T-helper 17 cell (primary cell): ENCODE measurements around the gene FRK. TPM values are rescaled to one million over a fixed set of nuclear protein-coding genes. Genes with fewer than 3 reads are reported as not detected.
"Not testable (repeated sequence)": the region's sequence is repeated elsewhere in the genome, so short reads cannot be mapped to it uniquely, and the experiment has no call there.

Experiments
- ATAC-seq: fragments of 150-1000 bp; cut with Tn5 transposase; 2 replicates; pipeline ENCODE4 v1.10.0; 2021; ENCODE audit warnings: mild to moderate bottlenecking, moderate library complexity
- DNase-seq, 3 donors: peaks; one replicate each; pipeline versions ENCODE4 v3.0.0 to v3.0.0-alpha.2; 2020 to 2021
- H3K9me3 ChIP-seq: one replicate; pipeline ENCODE4 v1.7.0; 2013; ENCODE audit warnings: low read length, mild to moderate bottlenecking; ENCODE audit not compliant: control insufficient read depth, poor library complexity, severe bottlenecking
- H3K27ac Mint-ChIP-seq: one replicate; pipeline ENCODE4 v1.8.0; 2022; ENCODE audit warnings: mild to moderate bottlenecking, moderate library complexity, mixed read lengths
- H3K27me3 Mint-ChIP-seq: one replicate; pipeline ENCODE4 v1.8.0; 2022; ENCODE audit warnings: mixed read lengths
- H3K36me3 Mint-ChIP-seq: one replicate; pipeline ENCODE4 v1.8.0; 2022; ENCODE audit warnings: low read depth, mixed read lengths
- H3K4me1 Mint-ChIP-seq: one replicate; pipeline ENCODE4 v1.8.0; 2022; ENCODE audit warnings: mild to moderate bottlenecking, mixed read lengths
- H3K4me3 Mint-ChIP-seq: one replicate; pipeline ENCODE4 v1.8.0; 2022; ENCODE audit warnings: mild to moderate bottlenecking, moderate library complexity, mixed read lengths
- total RNA-seq, 4 donors: library from RNA in 2 of 4; stranded (reverse) in 2 of 4; gene quantifications; one replicate each; pipeline ENCODE4 v1.2.3 and lab custom pipeline; 2022 to 2026

The FRK gene
- total RNA-seq, 2 donors from 2014 or later = 0.02 TPM; not detected in 1

DNA sequence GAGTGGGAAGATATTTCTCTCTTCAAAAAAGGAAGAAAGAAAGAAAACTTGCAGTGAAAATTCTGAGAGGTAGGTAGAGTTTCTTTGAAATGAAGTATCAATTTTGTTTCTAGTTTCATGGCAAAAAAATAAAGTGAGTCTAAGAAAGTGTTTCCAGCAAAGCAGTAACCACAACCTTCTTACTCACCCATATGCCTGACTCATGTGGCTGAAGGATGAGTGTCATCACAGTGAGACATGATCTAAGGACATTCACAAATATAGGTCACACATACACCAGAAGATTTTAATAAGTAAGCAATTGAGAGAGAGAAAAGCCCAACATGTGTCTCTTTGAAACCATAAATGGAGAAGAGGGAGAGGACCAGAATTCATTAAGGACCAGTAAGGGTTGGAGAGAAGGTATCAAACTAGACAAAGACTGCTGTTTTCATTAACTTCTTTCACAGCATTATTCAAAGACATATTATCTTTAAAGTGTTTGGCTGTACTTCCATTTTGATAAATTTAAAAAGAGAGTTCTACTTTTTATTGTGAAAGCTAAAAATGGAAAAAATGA lies 169.5 kb downstream of the FRK start:
- H3K27me3 Mint-ChIP-seq = no peaks in the 10 kb centered on the region
- H3K27ac Mint-ChIP-seq = no peak overlapping the region
- no peaks in the 10 kb centered on the region for H3K36me3 Mint-ChIP-seq
- H3K9me3 ChIP-seq = no peaks in the 10 kb centered on the region
- H3K4me1 Mint-ChIP-seq = no peaks in the 10 kb centered on the region
- no peak overlapping the region for H3K4me3 Mint-ChIP-seq
- ATAC-seq (no peak), DNase-seq (no peak)

DNA sequence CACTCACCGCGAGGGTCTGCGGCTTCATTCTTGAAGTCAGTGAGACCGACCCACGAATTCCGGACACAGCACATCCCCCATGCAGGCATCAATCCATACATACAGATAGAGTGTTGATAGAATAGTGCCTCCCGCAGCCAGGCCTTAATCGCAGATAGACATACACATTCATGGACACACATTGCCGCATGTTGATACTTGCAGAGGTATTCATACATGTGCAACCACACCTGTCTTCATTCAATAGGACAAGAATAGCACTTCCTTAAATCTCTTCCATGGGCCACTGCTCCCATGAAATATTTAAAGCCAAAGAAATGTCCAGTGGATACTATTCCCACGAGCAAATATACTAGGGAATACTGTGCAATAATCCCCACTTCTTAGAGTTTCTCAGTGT lies 170.5 kb downstream of the FRK start:
- Mint-ChIP-seq H3K27me3 (no peaks in the 10 kb centered on the region), H3K4me1 (no peaks in the 10 kb centered on the region), H3K36me3 (no peaks in the 10 kb centered on the region), H3K27ac (no peak overlapping the region), H3K4me3 (no peak overlapping the region)
- DNase-seq (no peak), ATAC-seq (no peak)
- no peaks in the 10 kb centered on the region for H3K9me3 ChIP-seq

- not testable (repeated sequence) for H3K9me3 ChIP-seq, H3K36me3 Mint-ChIP-seq, H3K27ac Mint-ChIP-seq, DNase-seq, ATAC-seq, H3K4me3 Mint-ChIP-seq, H3K27me3 Mint-ChIP-seq, H3K4me1 Mint-ChIP-seq
These were observed 171.8 kb downstream of the FRK start for GRCh38 chr6:115888687-115889470.

GRCh38 chr6:115887891-115888290 lies 172.8 kb downstream of the FRK start:
- Mint-ChIP-seq H3K4me3 (no peak overlapping the region), H3K27me3 (no peaks in the 10 kb centered on the region), H3K27ac (no peak overlapping the region), H3K4me1 (no peaks in the 10 kb centered on the region), H3K36me3 (no peaks in the 10 kb centered on the region)
- no peak for DNase-seq
- H3K9me3 ChIP-seq = no peaks in the 10 kb centered on the region
- ATAC-seq = no peak

DNA sequence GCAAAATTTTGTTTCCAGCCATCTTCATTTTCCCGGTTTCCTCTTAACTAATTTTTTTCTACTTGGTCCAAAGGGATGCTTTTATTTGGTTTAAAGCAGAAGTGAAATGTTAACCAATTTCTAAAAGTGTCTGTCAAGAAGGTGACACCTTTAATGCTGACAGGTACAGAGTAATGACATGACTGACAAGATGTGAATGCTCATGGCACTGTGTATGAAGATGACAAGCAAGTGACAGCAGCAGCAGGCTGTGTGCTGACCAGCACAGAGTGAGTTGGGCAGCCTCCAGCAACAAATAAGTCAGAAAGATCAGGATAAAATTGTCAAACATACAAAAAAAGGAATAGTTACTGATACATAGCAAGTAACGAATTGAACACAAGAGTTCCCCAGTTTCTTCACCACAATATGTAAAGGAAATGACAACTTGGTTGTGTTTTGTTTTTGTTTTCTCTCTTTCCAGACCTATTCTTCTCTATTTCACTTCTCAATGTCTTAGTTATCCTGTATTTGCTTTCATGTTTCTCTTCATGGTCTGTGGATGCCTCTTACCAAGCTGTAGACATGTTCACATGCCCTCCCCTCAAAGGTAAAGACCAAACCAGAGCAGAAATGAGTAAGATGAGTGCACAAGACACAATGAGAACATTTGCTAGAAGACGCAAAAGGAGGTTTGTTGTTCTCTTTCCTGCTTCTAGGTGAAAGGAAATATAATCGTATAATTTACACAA lies 174.9 kb downstream of the FRK start:
- no peaks in the 10 kb centered on the region for H3K4me1 Mint-ChIP-seq

GRCh38 chr6:115882771-115883170 lies 177.9 kb downstream of the FRK start:
- no peak overlapping the region for H3K4me3 Mint-ChIP-seq
- no peaks in the 10 kb centered on the region for H3K27me3 Mint-ChIP-seq
- no peaks in the 10 kb centered on the region for H3K9me3 ChIP-seq
- no peak overlapping the region for H3K27ac Mint-ChIP-seq
- no peak for DNase-seq
- H3K36me3 Mint-ChIP-seq = no peaks in the 10 kb centered on the region
- H3K4me1 Mint-ChIP-seq = no peaks in the 10 kb centered on the region
- no peak for ATAC-seq

More for the DNA sequence above, 174.9 kb downstream of the FRK start:
- DNase-seq (no peak), ATAC-seq (no peak)
- Mint-ChIP-seq H3K27ac (no peak overlapping the region), H3K4me3 (no peak overlapping the region), H3K36me3 (no peaks in the 10 kb centered on the region), H3K27me3 (no peaks in the 10 kb centered on the region)
- no peaks in the 10 kb centered on the region for H3K9me3 ChIP-seq

- DNase-seq (no peak), ATAC-seq (no peak)
- no peaks in the 10 kb centered on the region for H3K36me3 Mint-ChIP-seq
- no peaks in the 10 kb centered on the region for H3K27me3 Mint-ChIP-seq
- H3K9me3 ChIP-seq = no peaks in the 10 kb centered on the region
- H3K4me1 Mint-ChIP-seq = no peaks in the 10 kb centered on the region
- no peak overlapping the region for H3K27ac Mint-ChIP-seq
- H3K4me3 Mint-ChIP-seq = no peak overlapping the region
These were observed 178.5 kb downstream of the FRK start for GRCh38 chr6:115882174-115882573.

Other genes with a start within 250 kb of the FRK start
- gene NT5DC1, start 40.0 kb upstream of the FRK start, total RNA-seq = 10 to 100 TPM; 33.1 to 34.5 TPM
- under 1 TPM in 1 of 2 donors, not detected in 1; 0.34 TPM for gene COL10A1, start 65.2 kb upstream of the FRK start, total RNA-seq
- gene TSPYL4, start 193.2 kb upstream of the FRK start, total RNA-seq = 10 to 100 TPM; 45.8 to 56.5 TPM
- 100 to 1,000 TPM; 199 to 216 TPM for gene TSPYL1, start 219.0 kb upstream of the FRK start, total RNA-seq